ENCODE results near the gene MROH2A. TPM values are rescaled to one million over a fixed set of nuclear protein-coding genes. Genes with fewer than 3 reads are reported as not detected.

MROH2A gene
- total and polyA plus RNA-seq, 9 of the 15 experiments (the other 6 are each of a cell fraction or from before 2014, with no cell fraction given) = 0.03 TPM; not detected in 8

GRCh38 chr2:233758849-233759248 is 19.3 kb upstream of the MROH2A start:
- POLR2A ChIA-PET = no interaction called here
- ATAC-seq = no peak
- no peak for FAIRE-seq

More at GRCh38 chr2:233758849-233759248, 19.3 kb upstream of the MROH2A start:
- H3K27me3 ChIP-seq (ENCODE audit: control insufficient read depth in 2 of 2, insufficient read depth in 2 of 2, low read length in 2 of 2) = peaks cover 0 to 17% of the 10 kb centered on the region in 2 experiments; a peak in 2 of 5 replicates
- no TSS peak for BruUV-seq (replicated peaks)
- DNase-seq (ENCODE audit: extremely low read depth in 1 of 4, low spot score in 3 of 4) = no peak
- H2AFZ ChIP-seq (ENCODE audit: low read depth, low read length) = no peak overlapping the region
- no peaks in the 10 kb centered on the region for H3K79me2 ChIP-seq (ENCODE audit: control insufficient read depth, insufficient read depth, low read length)
- peaks cover 0 to 5% of the 10 kb centered on the region in 2 experiments; a peak in 2 of 5 replicates for H3K4me1 ChIP-seq (replicated peaks in 1 of 2; ENCODE audit: control insufficient read depth in 2 of 2, insufficient read depth in 2 of 2, low read length in 2 of 2)
- no peaks in the 10 kb centered on the region for H3K9me3 ChIP-seq (replicated peaks; ENCODE audit: control insufficient read depth, insufficient read depth, low read depth, low read length)
- intact Hi-C loops (cut with micrococcal nuclease) (no loop called here), in situ Hi-C loops (cut with MboI) (no loop called here)
- no peaks in the 10 kb centered on the region for H3K36me3 ChIP-seq (ENCODE audit: control insufficient read depth, insufficient read depth, low read length)
- no peak overlapping the region for H3K9ac ChIP-seq (ENCODE audit: insufficient read depth in 1 of 2, low read depth in 2 of 2, low read length in 2 of 2)
- H4K20me1 ChIP-seq (replicated peaks; ENCODE audit: control insufficient read depth, insufficient read depth, low read length) = no peaks in the 10 kb centered on the region
- no peak overlapping the region for H3K4me2 ChIP-seq (ENCODE audit: insufficient read depth, low read length)
- 0% methylated on average over 2 of the region's 2 CpGs for WGBS (ENCODE audit: insufficient coverage, low coverage, missing lambda C conversion rate)
- no peaks in the 10 kb centered on the region for H3K9me1 ChIP-seq (ENCODE audit: control insufficient read depth, insufficient read depth, low read length)
- no peak overlapping the region for H3K27ac ChIP-seq (ENCODE audit: extremely low read depth, low read depth, low read length)
- TF ChIP-seq HDAC2 (IDR thresholded peaks at IDR 0.05) (no peak), NR4A1 (CRISPR knock-in tag; IDR thresholded peaks at IDR 0.05) (no peak), NR4A1 (tag; IDR thresholded peaks at IDR 0.05) (no peak), L3MBTL2 (IDR thresholded peaks at IDR 0.05) (no peak), ZKSCAN8 (CRISPR knock-in tag; IDR thresholded peaks at IDR 0.05) (no peak), ZNF586 (CRISPR knock-in tag; conservative IDR thresholded peaks at IDR 0.05) (no peak), CREB3 (tag; conservative IDR thresholded peaks at IDR 0.05; ENCODE audit: low read depth) (no peak), CUX1 (CRISPR knock-in tag; IDR thresholded peaks at IDR 0.05) (no peak), BRF2 (IDR thresholded peaks at IDR 0.05; ENCODE audit: borderline replicate concordance, insufficient read depth, insufficient read length) (no peak), ZNF57 (CRISPR knock-in tag; IDR thresholded peaks at IDR 0.05) (no peak), CHD1 (IDR thresholded peaks at IDR 0.05; ENCODE audit: low read length) (no peak), MCM3 (IDR thresholded peaks at IDR 0.05) (no peak), ZNF134 (CRISPR knock-in tag; conservative IDR thresholded peaks at IDR 0.05) (no peak), RCOR1 (IDR thresholded peaks at IDR 0.05; ENCODE audit: borderline replicate concordance in 1 of 2, low read depth in 2 of 2, low read length in 2 of 2) (no peak), PRMT5 (CRISPR knock-in tag; IDR thresholded peaks at IDR 0.05) (no peak), JUN (IDR thresholded peaks at IDR 0.05; ENCODE audit: borderline replicate concordance, low read depth, low read length) (no peak), JUN (CRISPR knock-in tag; IDR thresholded peaks at IDR 0.05; ENCODE audit: borderline replicate concordance) (no peak), ZNF778 (CRISPR knock-in tag; IDR thresholded peaks at IDR 0.05) (no peak)
- no peak overlapping the region for H3K4me3 ChIP-seq
- CTCF ChIA-PET (ENCODE audit: low intra/inter-chr PET ratio) = no interaction called here
